Breast epithelium (tissue), 4 donors: ENCODE data around the gene DNAJC6. TPM values are rescaled to one million over a fixed set of nuclear protein-coding genes. Genes with fewer than 3 reads are reported as not detected.
"Not testable (repeated sequence)": the region's sequence is repeated elsewhere in the genome, so short reads cannot be mapped to it uniquely, and the experiment has no call there.

ENCODE experiments used
- DNase-seq, 2 donors: peaks; one replicate each; pipeline ENCODE4 v3.0.0-alpha.2; 2019; ENCODE audit warnings: low spot score in 2 of 2
- H3K27ac ChIP-seq, 2 donors: fragments of 200-600 bp; sonication (generic) in 1 of 2; one replicate each; pipeline ENCODE4 v1.5.1; 2016 to 2019; ENCODE audit warnings: mild to moderate bottlenecking in 1 of 2
- H3K27me3 ChIP-seq, 2 donors: fragments of 200-600 bp; sonication (generic) in 1 of 2; one replicate each; pipeline versions ENCODE4 v1.5.1 to v1.6.0; 2017 to 2019; ENCODE audit warnings: control low read depth in 1 of 2, mild to moderate bottlenecking in 1 of 2
- H3K36me3 ChIP-seq: fragments of 200-600 bp; one replicate; pipeline ENCODE4 v1.5.1; 2019
- H3K4me1 ChIP-seq, 2 donors: fragments of 200-600 bp; sonication (generic); one replicate each; pipeline ENCODE4 v1.5.1; 2016 to 2019; ENCODE audit warnings: control low read depth in 1 of 2
- H3K4me3 ChIP-seq, 3 donors: fragments of 200-600 bp; sonication (generic); 1 replicate in 2 of 3; 2 replicates in 1 of 3; pipeline ENCODE4 v1.5.1; 2016 to 2019; ENCODE audit warnings: mild to moderate bottlenecking in 3 of 3, moderate library complexity in 2 of 3
- H3K9me3 ChIP-seq, 2 donors: fragments of 200-600 bp; sonication (generic) in 1 of 2; one replicate each; pipeline ENCODE4 v1.5.1; 2016 to 2019; ENCODE audit warnings: control low read depth in 1 of 2
- CTCF ChIP-seq, 3 donors: fragments of 450-650 bp; IDR thresholded peaks; one replicate each; pipeline ENCODE4 v1.5.1; 2016 to 2017; ENCODE audit warnings: antibody characterized with exemption in 3 of 3, mild to moderate bottlenecking in 3 of 3, moderate library complexity in 3 of 3
- POLR2A ChIP-seq: fragments of 450-650 bp; IDR thresholded peaks from one replicate; pipeline ENCODE4 v1.6.1; 2016; ENCODE audit warnings: antibody characterized with exemption, mild to moderate bottlenecking, moderate library complexity
- POLR2AphosphoS5 ChIP-seq, 3 donors: sonication (generic); formaldehyde crosslinking; IDR thresholded peaks; one replicate each; pipeline ENCODE4 v1.6.1; 2017; ENCODE audit warnings: antibody characterized with exemption in 3 of 3
- intact Hi-C: fragments of 100-400 bp; cut with DNase I; formaldehyde crosslinking; loops from one replicate; pipeline ENCODE4 v1.15.1; 2023; ENCODE audit warnings: low total_unique reads
- total RNA-seq, 3 donors: library from RNA; depleted of rRNA; stranded (reverse); fragments of >200 nt; gene quantifications; one replicate each; pipeline ENCODE4 v1.1.0, GENCODE V29; 2016

DNAJC6 gene
- total RNA-seq, 3 donors from 2014 or later = 0.96 to 6.2 (median 4.2) TPM

DNA sequence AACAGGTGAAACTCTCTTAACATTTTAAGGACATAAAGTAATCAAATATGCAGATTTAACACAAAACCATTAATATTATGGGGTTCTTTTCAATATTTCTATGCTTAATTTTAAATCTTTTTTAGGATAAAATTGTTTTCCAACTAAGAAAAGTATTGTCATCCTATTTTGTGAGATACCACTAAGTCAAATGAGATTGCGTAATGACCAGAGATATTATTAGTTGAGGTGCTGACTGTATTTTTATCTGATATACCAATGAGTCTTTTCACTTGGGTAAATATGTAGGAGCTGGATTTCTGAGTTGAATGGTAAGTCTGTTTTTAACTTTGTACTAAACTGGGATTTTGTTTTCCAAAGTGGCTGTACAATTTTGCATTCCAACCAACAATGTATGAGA lies 136.5 kb downstream of the DNAJC6 start:
- Histone ChIP-seq H3K27ac (no peak overlapping the region), H3K36me3 (no peaks in the 10 kb centered on the region), H3K4me3 (no peak overlapping the region), H3K27me3 (no peaks in the 10 kb centered on the region), H3K9me3 (no peaks in the 10 kb centered on the region), H3K4me1 (no peaks in the 10 kb centered on the region)
- intact Hi-C loops = no loop called here
- no peak for TF ChIP-seq CTCF (IDR thresholded peaks at IDR 0.05)
- DNase-seq = no peak

GRCh38 chr1:65449214-65449823 lies 140.0 kb downstream of the DNAJC6 start:
- Histone ChIP-seq H3K4me1 (no peaks in the 10 kb centered on the region), H3K36me3 (no peaks in the 10 kb centered on the region), H3K27me3 (no peaks in the 10 kb centered on the region), H3K27ac (no peak overlapping the region), H3K4me3 (no peak overlapping the region), H3K9me3 (no peaks in the 10 kb centered on the region)
- no peak for TF ChIP-seq POLR2AphosphoS5 (IDR thresholded peaks at IDR 0.05)
- TF ChIP-seq POLR2A = no peak
- TF ChIP-seq CTCF (IDR thresholded peaks at IDR 0.05) = no peak
- intact Hi-C loops = no loop called here
- no peak for DNase-seq

DNA sequence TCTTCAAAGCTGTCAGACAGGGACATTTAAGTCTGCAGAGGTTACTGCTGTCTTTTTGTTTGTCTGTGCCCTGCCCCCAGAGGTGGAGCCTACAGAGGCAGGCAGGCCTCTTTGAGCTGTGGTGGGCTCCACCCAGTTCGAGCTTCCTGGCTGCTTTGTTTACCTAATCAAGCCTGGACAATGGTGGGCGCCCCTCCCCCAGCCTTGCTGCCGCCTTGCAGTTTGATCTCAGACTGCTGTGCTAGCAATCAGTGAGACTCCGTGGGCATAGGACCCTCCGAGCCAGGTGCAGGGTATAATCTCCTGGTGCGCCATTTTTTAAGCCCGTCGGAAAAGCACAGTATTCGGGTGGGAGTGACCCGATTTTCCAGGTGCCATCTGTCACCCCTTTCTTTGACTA lies 146.3 kb downstream of the DNAJC6 start:
- H3K4me1 ChIP-seq, DNase-seq, H3K27me3 ChIP-seq, intact Hi-C loops, H3K27ac ChIP-seq, H3K9me3 ChIP-seq, H3K4me3 ChIP-seq, H3K36me3 ChIP-seq: not testable (repeated sequence)

DNA sequence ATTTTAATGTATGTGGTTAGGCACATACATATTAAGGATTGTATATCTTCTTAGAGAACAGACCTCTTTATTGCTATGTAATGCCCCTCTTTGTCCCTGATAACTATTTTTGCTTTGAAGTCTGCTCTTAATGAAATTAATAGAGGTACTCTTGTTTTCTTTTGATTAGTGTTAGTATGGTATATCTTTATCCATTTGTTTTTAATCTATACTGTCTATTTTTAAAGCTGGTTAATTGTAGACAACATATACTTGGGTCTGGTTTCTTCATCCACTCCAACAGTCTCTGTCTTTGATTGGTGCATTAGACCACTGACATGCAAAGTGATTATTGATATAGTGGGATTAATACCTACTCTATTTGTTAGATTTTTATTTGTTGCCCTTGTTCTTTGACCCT lies 147.1 kb downstream of the DNAJC6 start:
- no peaks in the 10 kb centered on the region for H3K36me3 ChIP-seq
- no peak for TF ChIP-seq CTCF (IDR thresholded peaks at IDR 0.05)
- TF ChIP-seq POLR2A = no peak
- no peaks in the 10 kb centered on the region for H3K27me3 ChIP-seq
- intact Hi-C loops = no loop called here
- no peaks in the 10 kb centered on the region for H3K4me1 ChIP-seq
- H3K27ac ChIP-seq = no peak overlapping the region
- no peak overlapping the region for H3K4me3 ChIP-seq
- no peaks in the 10 kb centered on the region for H3K9me3 ChIP-seq
- DNase-seq = no peak

DNA sequence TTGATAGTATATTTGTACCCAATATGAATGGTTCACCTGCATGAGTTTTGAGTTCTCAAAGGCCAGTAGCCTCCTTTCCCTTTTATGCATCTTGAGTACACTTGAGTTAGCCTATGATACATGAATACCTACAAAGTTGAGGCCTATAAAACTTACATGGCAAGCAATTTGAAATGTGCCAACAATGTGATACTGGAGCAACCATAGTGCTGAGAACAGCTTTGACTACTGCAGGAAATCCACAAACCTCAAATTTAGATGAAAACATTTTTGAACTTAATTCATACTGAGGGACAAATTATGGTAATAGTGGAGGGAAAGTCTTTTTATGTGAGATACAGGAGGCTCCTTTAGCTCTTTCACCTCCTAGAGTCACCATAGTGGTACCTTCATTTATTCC lies 148.5 kb downstream of the DNAJC6 start:
- Histone ChIP-seq H3K27me3 (no peaks in the 10 kb centered on the region), H3K36me3 (no peaks in the 10 kb centered on the region), H3K4me1 (no peaks in the 10 kb centered on the region), H3K27ac (no peak overlapping the region), H3K4me3 (no peak overlapping the region), H3K9me3 (no peaks in the 10 kb centered on the region)
- TF ChIP-seq POLR2AphosphoS5 (IDR thresholded peaks at IDR 0.05) = no peak
- no peak for TF ChIP-seq CTCF (IDR thresholded peaks at IDR 0.05)
- TF ChIP-seq POLR2A = no peak
- no peak for DNase-seq
- intact Hi-C loops = no loop called here
